Upper lobe of left lung (tissue), 4 donors: Measurements from ENCODE around the gene EN2.

Experiments used
- EP300 ChIP-seq, 4 donors: sonication (generic); formaldehyde crosslinking; IDR thresholded peaks; one replicate each; pipeline ENCODE4 v1.5.1; 2017; ENCODE audit warnings: antibody characterized with exemption in 4 of 4, control low read depth in 2 of 4
- POLR2A ChIP-seq, 4 donors: fragments of 450-650 bp; IDR thresholded peaks; one replicate each; pipeline ENCODE4 v1.5.1; 2016 to 2017; ENCODE audit warnings: antibody characterized with exemption in 4 of 4, mild to moderate bottlenecking in 2 of 4
- POLR2AphosphoS5 ChIP-seq, 2 donors: sonication (generic); formaldehyde crosslinking; IDR thresholded peaks; one replicate each; pipeline ENCODE4 v1.5.1; 2017; ENCODE audit warnings: antibody characterized with exemption in 2 of 2
- TF ChIP-seq, protein P1 (sequence below), 6 experiments: fragments of 450-650 bp in 4 of 6; fragments of 200-600 bp in 2 of 6; sonication (generic) in 2 of 6; IDR thresholded peaks; one replicate each; pipeline ENCODE4 v1.5.1; 2016 to 2019; ENCODE audit warnings: antibody characterized with exemption in 6 of 6

GRCh38 chr7:155510975-155511701 lies 53.2 kb downstream of the EN2 start:
- no peak for TF ChIP-seq POLR2AphosphoS5 (IDR thresholded peaks at IDR 0.05)
- TF ChIP-seq, protein P1, sequence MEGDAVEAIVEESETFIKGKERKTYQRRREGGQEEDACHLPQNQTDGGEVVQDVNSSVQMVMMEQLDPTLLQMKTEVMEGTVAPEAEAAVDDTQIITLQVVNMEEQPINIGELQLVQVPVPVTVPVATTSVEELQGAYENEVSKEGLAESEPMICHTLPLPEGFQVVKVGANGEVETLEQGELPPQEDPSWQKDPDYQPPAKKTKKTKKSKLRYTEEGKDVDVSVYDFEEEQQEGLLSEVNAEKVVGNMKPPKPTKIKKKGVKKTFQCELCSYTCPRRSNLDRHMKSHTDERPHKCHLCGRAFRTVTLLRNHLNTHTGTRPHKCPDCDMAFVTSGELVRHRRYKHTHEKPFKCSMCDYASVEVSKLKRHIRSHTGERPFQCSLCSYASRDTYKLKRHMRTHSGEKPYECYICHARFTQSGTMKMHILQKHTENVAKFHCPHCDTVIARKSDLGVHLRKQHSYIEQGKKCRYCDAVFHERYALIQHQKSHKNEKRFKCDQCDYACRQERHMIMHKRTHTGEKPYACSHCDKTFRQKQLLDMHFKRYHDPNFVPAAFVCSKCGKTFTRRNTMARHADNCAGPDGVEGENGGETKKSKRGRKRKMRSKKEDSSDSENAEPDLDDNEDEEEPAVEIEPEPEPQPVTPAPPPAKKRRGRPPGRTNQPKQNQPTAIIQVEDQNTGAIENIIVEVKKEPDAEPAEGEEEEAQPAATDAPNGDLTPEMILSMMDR (IDR thresholded peaks at IDR 0.05) = no peak
- no peak for TF ChIP-seq POLR2A (IDR thresholded peaks at IDR 0.05)
- no peak for TF ChIP-seq EP300 (IDR thresholded peaks at IDR 0.05)
